Stomach (tissue), 4 donors: Measurements from ENCODE around the gene SLC7A11.

Source experiments
- EP300 ChIP-seq: sonication (generic); formaldehyde crosslinking; IDR thresholded peaks from one replicate; pipeline ENCODE4 v1.6.1; 2017; ENCODE audit warnings: antibody characterized with exemption
- POLR2A ChIP-seq, 4 donors: fragments of 450-650 bp; IDR thresholded peaks; one replicate each; pipeline ENCODE4 v1.6.1; 2016; ENCODE audit warnings: antibody characterized with exemption in 4 of 4, control low read depth in 2 of 4, mild to moderate bottlenecking in 1 of 4, moderate library complexity in 1 of 4
- TF ChIP-seq, protein P1 (sequence below), 7 experiments: fragments of 450-650 bp in 4 of 7; fragments of 200-600 bp in 3 of 7; sonication (generic) in 3 of 7; IDR thresholded peaks; one replicate each; pipeline ENCODE4 v1.5.1; 2016 to 2019; ENCODE audit warnings: antibody characterized with exemption in 7 of 7, control low read depth in 2 of 7, mild to moderate bottlenecking in 1 of 7

DNA sequence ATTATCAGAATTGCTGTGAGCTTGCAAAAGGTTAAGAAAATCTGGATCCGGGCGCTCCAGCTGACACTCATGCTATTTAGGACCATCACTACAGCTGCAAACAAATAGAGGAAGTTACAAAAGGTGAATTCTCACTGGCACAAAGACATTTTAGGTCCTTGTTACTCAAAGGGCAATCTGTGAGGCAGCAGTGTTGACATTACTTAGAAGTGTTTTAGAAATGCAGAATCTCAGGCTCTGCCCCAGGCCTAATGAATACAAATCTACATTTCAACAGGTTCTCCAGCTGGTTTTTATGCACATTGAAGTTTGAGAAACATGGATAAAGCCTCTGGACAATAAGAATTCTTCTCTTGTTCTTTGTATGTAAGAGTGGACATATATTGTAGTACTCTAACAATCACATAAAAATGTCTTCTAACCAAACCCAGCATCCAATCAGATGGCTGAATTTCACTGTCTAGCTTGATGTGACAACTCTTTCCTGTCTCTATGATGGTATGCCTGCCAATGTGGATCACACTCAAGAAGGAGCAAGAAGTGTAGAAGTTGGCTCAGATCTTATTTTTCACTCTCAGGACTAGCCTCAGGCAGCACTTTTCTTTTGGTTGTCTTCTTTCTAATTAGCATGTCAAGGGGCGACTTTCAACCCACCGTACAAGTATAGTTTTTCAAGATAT lies 18.8 kb downstream of the SLC7A11 start:
- TF ChIP-seq, protein P1, sequence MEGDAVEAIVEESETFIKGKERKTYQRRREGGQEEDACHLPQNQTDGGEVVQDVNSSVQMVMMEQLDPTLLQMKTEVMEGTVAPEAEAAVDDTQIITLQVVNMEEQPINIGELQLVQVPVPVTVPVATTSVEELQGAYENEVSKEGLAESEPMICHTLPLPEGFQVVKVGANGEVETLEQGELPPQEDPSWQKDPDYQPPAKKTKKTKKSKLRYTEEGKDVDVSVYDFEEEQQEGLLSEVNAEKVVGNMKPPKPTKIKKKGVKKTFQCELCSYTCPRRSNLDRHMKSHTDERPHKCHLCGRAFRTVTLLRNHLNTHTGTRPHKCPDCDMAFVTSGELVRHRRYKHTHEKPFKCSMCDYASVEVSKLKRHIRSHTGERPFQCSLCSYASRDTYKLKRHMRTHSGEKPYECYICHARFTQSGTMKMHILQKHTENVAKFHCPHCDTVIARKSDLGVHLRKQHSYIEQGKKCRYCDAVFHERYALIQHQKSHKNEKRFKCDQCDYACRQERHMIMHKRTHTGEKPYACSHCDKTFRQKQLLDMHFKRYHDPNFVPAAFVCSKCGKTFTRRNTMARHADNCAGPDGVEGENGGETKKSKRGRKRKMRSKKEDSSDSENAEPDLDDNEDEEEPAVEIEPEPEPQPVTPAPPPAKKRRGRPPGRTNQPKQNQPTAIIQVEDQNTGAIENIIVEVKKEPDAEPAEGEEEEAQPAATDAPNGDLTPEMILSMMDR (IDR thresholded peaks at IDR 0.05) = no peak
- TF ChIP-seq POLR2A (IDR thresholded peaks at IDR 0.05) (no peak), EP300 (no peak)
